Endometrium (tissue), 2 donors: ENCODE data around the gene ZNF692.
"Not testable (repeated sequence)": the region's sequence is repeated elsewhere in the genome, so short reads cannot be mapped to it uniquely, and the experiment has no call there.

Experiments
- FAIRE-seq: peaks from 2 replicates; lab custom pipeline; 2012; peaks lifted over from hg19 to GRCh38; lab: Jason Lieb, UNC
- donor health status: control.
- donor health status: control.

Gene ZNF692

GRCh38 chr1:248858891-248859889 lies at the start of gene ZNF692:
Gene ZNF692, minus strand, starts transcription at chr1:248859085. Its CDS starts 776 bp downstream, at chr1:248858309.
- FAIRE-seq: no peak

- FAIRE-seq: no peak
Measured at GRCh38 chr1:248906753-248907661, 48.1 kb upstream of the ZNF692 start.

DNA sequence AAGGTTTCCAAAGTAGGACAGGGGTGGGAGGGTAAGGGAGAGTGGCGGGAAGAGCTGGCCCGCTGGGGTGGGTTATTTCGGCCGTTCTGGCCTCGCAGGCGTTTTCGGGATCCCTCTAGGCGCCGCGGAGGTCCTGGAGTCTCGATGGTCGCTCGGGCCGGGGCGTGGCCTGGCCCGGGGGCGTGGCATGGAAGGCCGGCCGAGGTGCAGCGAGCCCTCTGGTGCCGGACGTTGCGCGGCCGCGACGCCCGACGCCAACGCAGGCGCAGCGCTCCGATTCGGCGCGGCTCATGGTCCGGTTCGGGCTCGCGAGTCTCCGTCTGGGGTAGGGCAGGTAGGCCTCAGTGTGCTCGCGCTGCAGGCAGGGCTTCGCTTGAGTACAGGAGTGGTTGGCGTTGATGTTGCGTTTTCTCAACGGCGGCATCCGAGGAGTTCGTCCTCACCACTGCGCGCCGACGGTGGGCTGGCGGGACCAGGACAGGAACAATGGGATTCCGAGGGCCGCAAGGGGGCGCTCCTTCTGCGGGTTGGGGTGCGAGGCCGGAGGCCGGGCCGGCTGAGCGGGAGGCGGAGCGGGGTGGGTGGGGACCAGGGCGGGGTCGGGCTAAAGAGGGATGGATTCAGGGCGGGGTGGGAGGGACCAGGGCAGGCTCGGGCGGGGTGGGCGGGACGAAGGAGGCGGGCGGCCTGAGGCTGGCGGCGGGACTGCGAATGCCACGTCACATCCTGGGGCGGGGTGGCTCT lies 47.3 kb upstream of the ZNF692 start, which contains the start of gene PGBD2:
Gene PGBD2 (plus strand): TSS at position 227 of the 744 bp plus-strand sequence. CDS start 7,628 bp downstream, outside the sequence.
- FAIRE-seq: no peak

DNA sequence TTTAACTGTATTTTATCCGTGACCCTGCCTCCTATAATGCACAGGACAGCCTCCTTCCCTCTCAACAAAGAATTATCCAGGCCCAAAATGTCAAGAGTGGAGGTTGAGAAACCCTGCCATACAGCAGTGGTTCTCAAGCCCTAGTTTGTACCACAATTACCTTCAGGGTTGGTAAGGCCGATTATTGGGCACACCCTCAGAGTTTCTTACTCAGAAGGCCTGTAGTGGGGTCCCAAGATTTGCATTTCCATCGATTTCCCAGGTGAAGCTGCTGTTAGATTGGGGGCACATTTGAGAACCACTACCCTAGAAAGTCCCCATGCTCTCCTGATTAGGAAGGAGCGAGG lies 46.8 kb upstream of the ZNF692 start:
- no peak for FAIRE-seq

- no peak for FAIRE-seq
Measured at GRCh38 chr1:248904437-248905216, 45.7 kb upstream of the ZNF692 start.

DNA sequence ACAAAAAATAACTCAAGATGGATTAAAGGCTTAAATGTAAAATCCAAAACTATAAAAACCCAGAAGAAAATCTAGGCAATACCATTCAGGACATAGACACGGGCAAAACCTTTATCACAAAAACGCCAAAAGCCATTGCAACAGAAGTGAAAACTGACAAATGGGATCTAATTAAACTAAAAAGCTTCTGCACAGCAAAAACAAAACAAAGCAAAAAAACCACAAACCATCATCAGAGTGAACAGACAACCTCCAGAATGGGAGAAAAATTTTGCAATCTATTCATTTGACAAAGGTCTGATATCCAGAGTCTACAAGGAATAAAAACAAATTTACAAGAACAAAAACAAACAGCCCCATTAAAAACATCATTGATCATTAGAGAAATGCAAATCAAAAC lies 42.7 kb upstream of the ZNF692 start:
- FAIRE-seq: no peak

DNA sequence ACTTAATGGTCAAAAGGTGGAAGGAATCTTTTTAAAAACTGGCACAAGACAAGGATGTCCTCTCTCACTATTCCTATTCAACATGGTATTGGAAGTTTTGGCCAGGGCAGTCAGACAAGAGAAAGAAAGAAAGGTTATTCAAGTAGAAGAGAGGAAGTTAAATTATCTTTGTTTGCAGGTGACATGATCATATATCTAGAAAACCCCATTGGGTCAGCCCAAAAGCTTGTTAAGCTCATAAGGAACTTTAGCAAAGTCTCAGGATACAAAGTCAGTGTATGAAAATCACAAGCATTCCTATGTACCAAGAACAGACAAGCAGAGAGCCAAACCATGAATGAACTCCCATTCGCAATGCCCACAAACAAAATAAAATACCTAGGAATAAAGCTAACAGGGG lies 41.8 kb upstream of the ZNF692 start:
- FAIRE-seq: no peak

GRCh38 chr1:248897412-248898337 lies 38.8 kb upstream of the ZNF692 start:
- no peak for FAIRE-seq

DNA sequence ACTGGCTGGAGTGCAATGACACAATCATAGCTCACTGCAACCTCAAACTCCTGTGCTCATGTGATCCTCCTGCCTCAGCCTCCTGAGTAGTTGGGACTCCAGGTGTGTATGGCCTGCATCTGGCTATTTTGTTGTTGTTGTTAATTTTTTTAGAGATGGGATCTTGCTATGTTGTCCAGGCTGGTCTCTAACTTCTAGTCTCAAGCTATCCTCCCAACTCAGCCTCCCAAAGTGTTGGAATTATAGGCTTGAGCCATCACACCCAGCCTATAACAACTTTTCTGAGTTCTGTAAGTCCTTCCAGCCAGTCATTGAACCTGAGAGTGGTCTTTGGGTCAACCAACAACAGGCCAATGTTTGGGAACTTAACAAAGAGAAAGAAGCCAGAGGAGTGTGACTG lies 36.0 kb upstream of the ZNF692 start:
- no peak for FAIRE-seq

- no peak for FAIRE-seq
Measured at GRCh38 chr1:248892590-248892989, 33.7 kb upstream of the ZNF692 start.

GRCh38 chr1:248891758-248892157 lies 32.9 kb upstream of the ZNF692 start:
- no peak for FAIRE-seq

DNA sequence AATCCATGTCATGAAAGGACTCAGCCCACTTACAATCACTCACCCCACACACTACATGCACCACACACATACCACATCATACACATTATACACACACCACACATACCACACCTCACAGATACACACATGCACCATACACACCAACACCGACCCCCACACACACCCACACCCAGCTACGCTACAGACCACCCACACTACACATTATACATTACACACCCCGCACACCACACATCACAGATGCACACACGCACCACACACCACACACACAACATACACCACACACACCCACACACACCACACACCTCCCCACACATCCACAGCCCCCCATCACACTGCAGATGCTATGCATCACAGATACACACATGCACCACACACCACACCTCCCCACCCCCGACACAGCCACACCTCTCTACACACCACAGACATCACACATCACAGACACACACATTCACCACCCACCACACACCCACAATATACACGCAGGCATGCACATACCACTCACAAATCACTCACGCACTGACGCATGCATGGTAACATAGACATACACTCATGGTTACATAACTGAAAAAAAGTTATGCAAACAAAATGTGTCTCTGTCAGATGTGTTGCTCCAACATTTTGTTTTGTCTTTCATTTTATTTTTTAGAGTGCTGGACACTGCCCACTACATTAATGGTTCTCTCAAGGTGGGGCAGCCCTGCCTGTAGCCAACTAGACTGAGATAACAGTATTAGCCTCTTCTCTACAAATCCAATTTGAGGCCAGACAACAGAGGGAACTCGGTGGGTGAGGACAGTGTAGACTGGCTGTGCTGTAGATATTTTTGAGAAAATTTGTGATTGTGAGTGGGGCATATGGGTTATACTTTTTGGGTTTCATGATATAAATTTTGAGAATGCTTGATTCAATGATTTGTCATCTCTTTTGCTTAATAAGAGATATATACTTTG lies 31.9 kb upstream of the ZNF692 start:
- FAIRE-seq: no peak

GRCh38 chr1:248889914-248890243 lies 31.0 kb upstream of the ZNF692 start:
- not testable (repeated sequence) for FAIRE-seq

- FAIRE-seq: no peak
Measured at GRCh38 chr1:248886237-248886895, 27.5 kb upstream of the ZNF692 start.

DNA sequence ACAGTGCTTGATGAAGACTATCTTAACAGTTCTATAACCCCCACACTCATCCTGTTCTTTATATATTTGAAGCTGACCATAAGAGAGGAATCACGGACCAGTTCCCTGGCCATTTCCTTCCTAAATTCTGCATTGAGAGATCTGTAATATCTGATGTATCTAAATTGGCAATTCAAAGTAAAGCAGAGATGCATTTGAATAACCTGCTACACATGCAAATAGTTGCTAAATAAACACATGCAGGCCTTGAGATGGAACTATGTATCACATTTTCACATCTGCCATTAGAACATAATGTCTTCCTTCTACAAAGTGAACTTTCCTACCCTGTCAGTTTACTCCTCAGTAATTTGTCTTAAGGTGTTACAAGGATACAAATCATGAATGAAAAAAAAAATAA lies 26.8 kb upstream of the ZNF692 start:
- FAIRE-seq: no peak

DNA sequence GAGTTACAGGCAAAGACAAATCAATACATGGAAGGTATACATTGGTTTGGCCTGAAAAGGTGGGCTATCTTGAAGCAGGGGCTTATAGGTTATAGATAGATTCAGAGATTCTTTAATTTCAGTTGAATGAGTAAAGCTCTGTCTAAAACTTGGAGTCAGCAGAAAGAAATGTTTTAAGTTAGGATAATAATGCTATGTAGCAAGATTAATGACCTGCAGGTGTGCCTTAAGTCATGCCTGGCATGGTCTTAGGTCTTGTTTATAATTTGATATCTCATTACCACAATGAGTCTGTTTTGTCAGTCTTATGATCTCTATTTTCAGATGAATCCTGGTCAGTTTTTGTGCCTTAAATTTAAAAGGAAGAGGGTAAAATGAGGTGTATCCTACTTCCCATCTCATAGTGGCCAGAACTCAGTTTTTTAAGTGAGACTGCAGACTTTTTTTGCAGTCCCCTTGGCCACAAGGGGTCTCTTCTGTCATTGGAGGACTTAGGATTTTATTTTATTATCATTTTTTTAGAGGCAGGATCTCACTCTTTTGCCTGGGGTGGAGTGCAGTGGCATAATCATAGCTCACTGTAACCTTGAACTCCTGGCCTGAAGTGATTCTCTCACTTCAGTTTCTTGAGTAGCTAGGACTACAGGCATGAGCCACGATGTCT lies 25.9 kb upstream of the ZNF692 start:
- no peak for FAIRE-seq

DNA sequence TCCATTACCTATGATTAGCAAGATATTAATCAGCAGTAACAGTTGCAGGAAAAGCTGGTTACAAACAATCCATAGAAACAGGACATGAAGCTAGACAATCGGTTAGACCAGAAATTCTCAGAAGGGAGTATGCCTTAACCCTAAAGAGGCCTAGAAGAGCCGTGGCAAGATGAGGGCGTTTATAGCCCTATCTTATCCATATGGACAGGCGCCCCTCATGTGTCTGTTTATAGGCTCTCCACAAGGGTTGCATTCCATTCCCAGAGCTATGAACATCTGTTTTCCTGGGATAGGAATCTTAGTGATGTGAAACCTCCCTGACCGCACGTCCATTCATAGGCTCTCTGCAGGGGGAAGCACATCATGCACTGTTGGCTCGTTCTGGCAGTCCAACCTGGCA lies 23.5 kb upstream of the ZNF692 start:
- FAIRE-seq: not testable (repeated sequence)

DNA sequence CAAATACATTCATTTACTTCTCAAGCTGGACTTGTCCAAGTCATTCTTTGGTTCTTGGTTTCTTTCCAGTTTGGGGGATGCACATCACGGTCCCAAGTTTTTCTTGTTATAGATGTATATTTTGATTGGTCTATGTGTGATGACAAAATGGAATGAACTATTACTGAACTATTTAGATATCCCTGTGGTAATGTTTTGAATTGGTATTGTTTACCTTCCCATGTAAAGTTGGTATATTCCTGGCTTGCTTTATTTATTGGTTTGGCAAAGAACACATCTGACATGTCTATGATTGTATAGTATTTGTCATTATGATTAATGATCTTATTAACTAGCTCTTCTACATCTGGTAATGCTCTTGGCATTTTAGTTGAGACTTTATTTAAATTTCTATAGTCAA lies 22.4 kb upstream of the ZNF692 start:
- FAIRE-seq: no peak
